ENCODE data around the gene ALDH18A1.

The ALDH18A1 gene

DNA sequence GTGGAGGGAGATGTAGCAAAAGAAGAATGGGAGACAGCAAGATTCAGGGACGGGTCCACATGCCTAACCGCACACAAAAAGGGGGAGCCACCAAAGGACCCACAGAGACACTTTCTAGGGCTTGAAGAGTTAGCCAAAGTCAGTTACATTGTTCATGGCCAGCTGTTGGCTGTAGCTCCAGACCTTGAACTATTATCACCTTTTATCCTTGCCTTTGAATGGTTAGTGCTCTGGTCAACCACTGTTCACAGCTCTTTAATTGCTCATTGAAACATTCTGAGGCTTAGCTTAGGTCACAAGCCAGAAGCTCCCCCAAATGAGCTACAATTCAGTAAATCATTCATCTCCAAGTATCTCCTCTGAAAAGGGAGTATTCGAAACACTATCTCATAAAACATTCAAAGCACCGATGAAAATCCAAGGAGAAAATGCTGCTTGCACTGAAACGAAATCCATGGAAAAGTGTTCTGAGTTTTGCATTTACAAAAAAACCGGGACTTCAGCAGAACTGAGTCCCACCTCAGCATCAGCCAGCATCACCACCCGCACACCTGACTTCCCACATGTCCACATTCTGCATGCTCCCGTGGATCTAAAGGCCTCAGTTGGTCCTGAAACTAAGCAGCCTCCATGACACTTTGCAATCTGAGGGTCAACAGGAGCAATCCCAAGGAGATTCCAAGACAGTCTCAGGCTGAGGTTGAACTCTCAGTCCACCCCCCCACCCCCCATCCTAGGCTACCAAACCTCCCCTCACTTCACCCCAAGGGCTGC is 99.3 kb downstream of the ALDH18A1 start:
- DNase-seq (ENCODE audit: low read depth in 2 of 2) = no peak

Measured in stimulated activated CD8-positive, alpha-beta memory T cell treated with anti-CD3 and anti-CD28 coated beads, Interleukin-15, amount 100 ng/mL, for 4 hours (primary cell).